ENCODE measurements around the gene DAB2IP. TPM values are rescaled to one million over a fixed set of nuclear protein-coding genes. Genes with fewer than 3 reads are reported as not detected.

DAB2IP gene
- total RNA-seq, 2 experiments from 2014 or later, result 0.06 TPM; not detected in 1

GRCh38 chr9:121675381-121675780 lies 23.9 kb downstream of the DAB2IP start:
- H3K4me1 ChIP-seq (ENCODE audit: insufficient read depth, low read length), result no peaks in the 10 kb centered on the region
- H3K9me3 ChIP-seq (ENCODE audit: control insufficient read depth in 1 of 2, insufficient read depth in 1 of 2, low read length in 2 of 2), result peaks cover 0 to 7% of the 10 kb centered on the region in 2 experiments
- H3K27me3 ChIP-seq (ENCODE audit: control insufficient read depth in 1 of 2, insufficient read depth in 2 of 2, low read length in 2 of 2), result peaks cover 5 to 7% of the 10 kb centered on the region in 2 experiments
- DNase-seq, result no peak
- no peak for ATAC-seq (ENCODE audit: poor library complexity)
- H3K27me3 Mint-ChIP-seq, result peaks cover 17% of the 10 kb centered on the region
- no peaks in the 10 kb centered on the region for H3K9me3 Mint-ChIP-seq
- no peak overlapping the region for H3K4me3 Mint-ChIP-seq
- no peaks in the 10 kb centered on the region for H3K36me3 Mint-ChIP-seq (ENCODE audit: low read depth)
- no peak overlapping the region for H3K27ac Mint-ChIP-seq
- POLR2A ChIA-PET, result no interaction called here
- H3K4me3 ChIP-seq (ENCODE audit: low read length), result no peak overlapping the region
- no peaks in the 10 kb centered on the region for H3K4me1 Mint-ChIP-seq (ENCODE audit: low read depth)
- no peak overlapping the region for H3K27ac ChIP-seq (ENCODE audit: low read depth in 1 of 2, low read length in 2 of 2)
- H3K36me3 ChIP-seq (ENCODE audit: insufficient read depth, low read length), result no peaks in the 10 kb centered on the region
- intact Hi-C loops (cut with DNase I, micrococcal nuclease), result no loop called here
- CTCF ChIA-PET, result no interaction called here
- TF ChIP-seq CTCF (IDR thresholded peaks at IDR 0.05), result no peak

- DNase-seq (no peak), ATAC-seq (ENCODE audit: poor library complexity) (no peak)
- CTCF ChIA-PET, result no interaction called here
- Mint-ChIP-seq H3K27me3 (peaks cover 13% of the 10 kb centered on the region), H3K27ac (no peak overlapping the region), H3K36me3 (ENCODE audit: low read depth) (no peaks in the 10 kb centered on the region), H3K4me1 (ENCODE audit: low read depth) (no peaks in the 10 kb centered on the region), H3K4me3 (no peak overlapping the region), H3K9me3 (no peaks in the 10 kb centered on the region)
- Histone ChIP-seq H3K27ac (ENCODE audit: low read depth in 1 of 2, low read length in 2 of 2) (no peak overlapping the region), H3K27me3 (ENCODE audit: control insufficient read depth in 1 of 2, insufficient read depth in 2 of 2, low read length in 2 of 2) (peaks cover 5 to 7% of the 10 kb centered on the region in 2 experiments), H3K4me3 (ENCODE audit: low read length) (no peak overlapping the region), H3K36me3 (ENCODE audit: insufficient read depth, low read length) (no peaks in the 10 kb centered on the region), H3K9me3 (ENCODE audit: control insufficient read depth in 1 of 2, insufficient read depth in 1 of 2, low read length in 2 of 2) (peaks cover 0 to 7% of the 10 kb centered on the region in 2 experiments), H3K4me1 (ENCODE audit: insufficient read depth, low read length) (no peaks in the 10 kb centered on the region)
- no peak for TF ChIP-seq CTCF (IDR thresholded peaks at IDR 0.05)
- intact Hi-C loops (cut with DNase I, micrococcal nuclease), result no loop called here
- POLR2A ChIA-PET, result no interaction called here
Measured at GRCh38 chr9:121675969-121676822, 24.8 kb downstream of the DAB2IP start.

- Mint-ChIP-seq H3K36me3 (ENCODE audit: low read depth) (no peaks in the 10 kb centered on the region), H3K4me3 (no peak overlapping the region), H3K27me3 (peaks cover 10% of the 10 kb centered on the region), H3K27ac (no peak overlapping the region), H3K9me3 (no peaks in the 10 kb centered on the region), H3K4me1 (ENCODE audit: low read depth) (no peaks in the 10 kb centered on the region)
- TF ChIP-seq CTCF (IDR thresholded peaks at IDR 0.05), result no peak
- POLR2A ChIA-PET, result no interaction called here
- no peaks in the 10 kb centered on the region for H3K36me3 ChIP-seq (ENCODE audit: insufficient read depth, low read length)
- peaks cover 0 to 7% of the 10 kb centered on the region in 2 experiments for H3K9me3 ChIP-seq (ENCODE audit: control insufficient read depth in 1 of 2, insufficient read depth in 1 of 2, low read length in 2 of 2)
- DNase-seq (no peak), ATAC-seq (ENCODE audit: poor library complexity) (no peak)
- CTCF ChIA-PET, result no interaction called here
- H3K4me1 ChIP-seq (ENCODE audit: insufficient read depth, low read length), result no peaks in the 10 kb centered on the region
- H3K27me3 ChIP-seq (ENCODE audit: control insufficient read depth in 1 of 2, insufficient read depth in 2 of 2, low read length in 2 of 2), result peaks cover 4 to 5% of the 10 kb centered on the region in 2 experiments
- intact Hi-C loops (cut with DNase I, micrococcal nuclease), result no loop called here
- no peak overlapping the region for H3K4me3 ChIP-seq (ENCODE audit: low read length)
- H3K27ac ChIP-seq (ENCODE audit: low read depth in 1 of 2, low read length in 2 of 2), result no peak overlapping the region
Measured at GRCh38 chr9:121676926-121677325, 25.5 kb downstream of the DAB2IP start.

Measured in CD4-positive, alpha-beta T cell (primary cell).